Activated CD4-positive, alpha-beta T cell treated with anti-CD3 and anti-CD28 coated beads, Interleukin-2, amount 10 ng/mL, durations not matched to agents 24 days and 14 days (primary cell): ENCODE results near the gene SDHC. TPM values are rescaled to one million over a fixed set of nuclear protein-coding genes. Genes with fewer than 3 reads are reported as not detected.
A peak's percentile ranks its signal among the peaks of the same experiment; 100 is the strongest.
"Not testable (repeated sequence)": the region's sequence is repeated elsewhere in the genome, so short reads cannot be mapped to it uniquely, and the experiment has no call there.

Source experiments
- DNase-seq: peaks from one replicate; pipeline ENCODE4 v3.0.0; 2022
- H3K27ac Mint-ChIP-seq: one replicate; pipeline ENCODE4 v1.8.0; 2022; ENCODE audit warnings: mild to moderate bottlenecking, mixed read lengths
- H3K27me3 Mint-ChIP-seq: one replicate; pipeline ENCODE4 v1.8.0; 2022; ENCODE audit warnings: mixed read lengths
- H3K36me3 Mint-ChIP-seq: one replicate; pipeline ENCODE4 v1.8.0; 2022; ENCODE audit warnings: low read depth, mild to moderate bottlenecking, mixed read lengths
- H3K4me1 Mint-ChIP-seq: one replicate; pipeline ENCODE4 v1.8.0; 2021; ENCODE audit warnings: mixed read lengths
- H3K4me3 Mint-ChIP-seq: one replicate; pipeline ENCODE4 v1.8.0; 2022; ENCODE audit warnings: mild to moderate bottlenecking, moderate library complexity, mixed read lengths
- H3K9me3 Mint-ChIP-seq: one replicate; pipeline ENCODE4 v1.8.0; 2021; ENCODE audit warnings: mixed read lengths
- intact Hi-C: fragments of 100-400 bp; cut with micrococcal nuclease; formaldehyde crosslinking; loops from one replicate; pipeline ENCODE4 v1.15.1; 2023
- total RNA-seq: library from RNA; stranded (reverse); gene quantifications from 2 replicates; pipeline ENCODE4 v1.2.3, GENCODE V29; 2022

SDHC gene
- total RNA-seq, 1 donor from 2014 or later = 174 TPM

GRCh38 chr1:161381707-161382106, 67.5 kb downstream of the SDHC start:
- Mint-ChIP-seq H3K9me3 (no peaks in the 10 kb centered on the region), H3K4me3 (no peak overlapping the region), H3K36me3 (no peaks in the 10 kb centered on the region), H3K27me3 (no peaks in the 10 kb centered on the region), H3K4me1 (peaks cover 16% of the 10 kb centered on the region), H3K27ac (no peak overlapping the region)
- no peak for DNase-seq
- intact Hi-C loops = loop anchor here (1.0 to 2.0 kb wide), 3 partner anchors 75 to 189 kb away; no protein-coding TSS in a partner anchor

GRCh38 chr1:161382214-161383019, 68.2 kb downstream of the SDHC start:
- no peak overlapping the region for H3K27ac Mint-ChIP-seq
- no peaks in the 10 kb centered on the region for H3K36me3 Mint-ChIP-seq

GRCh38 chr1:161388639-161389038, 74.5 kb downstream of the SDHC start:
- no peaks in the 10 kb centered on the region for H3K27me3 Mint-ChIP-seq
- intact Hi-C loops = no loop called here
- peak overlapping the region; percentile 92 for H3K27ac Mint-ChIP-seq
- H3K4me1 Mint-ChIP-seq = peaks cover 46% of the 10 kb centered on the region
- DNase-seq = no peak
- H3K9me3 Mint-ChIP-seq = no peaks in the 10 kb centered on the region
- peaks cover 4% of the 10 kb centered on the region for H3K36me3 Mint-ChIP-seq
- H3K4me3 Mint-ChIP-seq = peak overlapping the region; percentile 83

More at GRCh38 chr1:161382214-161383019, 68.2 kb downstream of the SDHC start:
- H3K4me3 Mint-ChIP-seq = no peak overlapping the region
- peaks cover 21% of the 10 kb centered on the region for H3K4me1 Mint-ChIP-seq
- H3K27me3 Mint-ChIP-seq = no peaks in the 10 kb centered on the region
- DNase-seq = no peak
- intact Hi-C loops = loop anchor here (1.0 to 2.0 kb wide), 3 partner anchors 76 to 190 kb away; no protein-coding TSS in a partner anchor
- H3K9me3 Mint-ChIP-seq = no peaks in the 10 kb centered on the region

- Mint-ChIP-seq H3K27ac (peak overlapping the region; percentile 92), H3K4me3 (peak overlapping the region; percentile 83), H3K4me1 (peaks cover 45% of the 10 kb centered on the region)
- H3K27me3 Mint-ChIP-seq, intact Hi-C loops, DNase-seq, H3K36me3 Mint-ChIP-seq, H3K9me3 Mint-ChIP-seq: not testable (repeated sequence)
Observed at GRCh38 chr1:161389158-161389557, 75.0 kb downstream of the SDHC start.

- Mint-ChIP-seq H3K4me3 (peak overlapping the region; percentile 83), H3K36me3 (peaks cover 4% of the 10 kb centered on the region), H3K27me3 (no peaks in the 10 kb centered on the region), H3K4me1 (peaks cover 45% of the 10 kb centered on the region), H3K27ac (peak overlapping the region; percentile 92), H3K9me3 (no peaks in the 10 kb centered on the region)
- DNase-seq = peak; percentile 98
- intact Hi-C loops = loop anchor here (1.0 to 10.0 kb wide), 2 partner anchors 9 to 345 kb away; partner anchors contain the start of gene USF1
Observed at GRCh38 chr1:161389691-161390558, 75.7 kb downstream of the SDHC start.

- Mint-ChIP-seq H3K4me3 (peak overlapping the region; percentile 83), H3K27ac (peak overlapping the region; percentile 92), H3K27me3 (no peaks in the 10 kb centered on the region), H3K4me1 (peaks cover 45% of the 10 kb centered on the region), H3K9me3 (no peaks in the 10 kb centered on the region), H3K36me3 (peaks cover 4% of the 10 kb centered on the region)
- DNase-seq = no peak
- intact Hi-C loops = loop anchor here (1.0 to 10.0 kb wide), 2 partner anchors 9 to 346 kb away; partner anchors contain the start of gene USF1
Observed at GRCh38 chr1:161390559-161390858, 76.3 kb downstream of the SDHC start.

- peaks cover 43% of the 10 kb centered on the region for H3K4me1 Mint-ChIP-seq
Observed at GRCh38 chr1:161391136-161391535, 77.0 kb downstream of the SDHC start.

GRCh38 chr1:161391611-161392010, 77.4 kb downstream of the SDHC start:
- H3K4me3 Mint-ChIP-seq = no peak overlapping the region
- DNase-seq = no peak
- intact Hi-C loops = loop anchor here (10.0 kb wide), 1 partner anchor 347 kb away; the partner anchor contains the start of gene USF1
- H3K36me3 Mint-ChIP-seq = peaks cover 4% of the 10 kb centered on the region
- peak overlapping the region; percentile 20 for H3K27ac Mint-ChIP-seq
- no peaks in the 10 kb centered on the region for H3K27me3 Mint-ChIP-seq
- H3K9me3 Mint-ChIP-seq = no peaks in the 10 kb centered on the region
- peaks cover 39% of the 10 kb centered on the region for H3K4me1 Mint-ChIP-seq

More at GRCh38 chr1:161391136-161391535, 77.0 kb downstream of the SDHC start:
- not testable (repeated sequence) for H3K27me3 Mint-ChIP-seq, DNase-seq, H3K36me3 Mint-ChIP-seq, H3K9me3 Mint-ChIP-seq
- peak overlapping the region; percentile 83 for H3K4me3 Mint-ChIP-seq
- intact Hi-C loops = loop anchor here (10.0 kb wide), 1 partner anchor 346 kb away; the partner anchor contains the start of gene USF1
- peak overlapping the region; percentile 10 for H3K27ac Mint-ChIP-seq

GRCh38 chr1:161393151-161393550, 79.0 kb downstream of the SDHC start:
- Mint-ChIP-seq H3K9me3 (no peaks in the 10 kb centered on the region), H3K4me3 (peak overlapping the region; percentile 33), H3K4me1 (peaks cover 30% of the 10 kb centered on the region), H3K27ac (peak overlapping the region; percentile 44), H3K27me3 (no peaks in the 10 kb centered on the region), H3K36me3 (peaks cover 4% of the 10 kb centered on the region)
- intact Hi-C loops = loop anchor here (10.0 kb wide), 1 partner anchor 348 kb away; the partner anchor contains the start of gene USF1
- DNase-seq = no peak

GRCh38 chr1:161397038-161397437, 82.9 kb downstream of the SDHC start:
- intact Hi-C loops = loop anchor here (10.0 kb wide), 1 partner anchor 352 kb away; the partner anchor contains the start of gene USF1
- H3K27me3 Mint-ChIP-seq, H3K4me3 Mint-ChIP-seq, DNase-seq, H3K27ac Mint-ChIP-seq, H3K9me3 Mint-ChIP-seq: not testable (repeated sequence)
- H3K4me1 Mint-ChIP-seq = peaks cover 30% of the 10 kb centered on the region
- peaks cover 13% of the 10 kb centered on the region for H3K36me3 Mint-ChIP-seq

- Mint-ChIP-seq H3K4me3 (peak overlapping the region; percentile 93), H3K36me3 (peaks cover 14% of the 10 kb centered on the region), H3K27me3 (peaks cover 3% of the 10 kb centered on the region), H3K27ac (peak overlapping the region; percentile 100), H3K4me1 (peaks cover 27% of the 10 kb centered on the region), H3K9me3 (peaks cover 3% of the 10 kb centered on the region)
- no peak for DNase-seq
- intact Hi-C loops = loop anchor here (1.0 to 10.0 kb wide), 4 partner anchors 9 to 354 kb away; partner anchors contain the start of gene USF1
Observed at GRCh38 chr1:161398900-161399256, 84.7 kb downstream of the SDHC start.

GRCh38 chr1:161399257-161399998, 85.2 kb downstream of the SDHC start:
- peaks cover 3% of the 10 kb centered on the region for H3K9me3 Mint-ChIP-seq
- intact Hi-C loops = loop anchor here (1.0 to 10.0 kb wide), 4 partner anchors 9 to 355 kb away; partner anchors contain the start of gene USF1
- DNase-seq = peak; percentile 98
- peaks cover 28% of the 10 kb centered on the region for H3K4me1 Mint-ChIP-seq
- peaks cover 3% of the 10 kb centered on the region for H3K27me3 Mint-ChIP-seq
- peak overlapping the region; percentile 93 for H3K4me3 Mint-ChIP-seq
- peaks cover 14% of the 10 kb centered on the region for H3K36me3 Mint-ChIP-seq
- H3K27ac Mint-ChIP-seq = peak overlapping the region; percentile 100

- peaks cover 28% of the 10 kb centered on the region for H3K4me1 Mint-ChIP-seq
- intact Hi-C loops = no loop called here
- H3K27me3 Mint-ChIP-seq = peaks cover 3% of the 10 kb centered on the region
- H3K4me3 Mint-ChIP-seq = no peak overlapping the region
- H3K9me3 Mint-ChIP-seq = peaks cover 3% of the 10 kb centered on the region
- H3K27ac Mint-ChIP-seq = no peak overlapping the region
- DNase-seq = no peak
- peaks cover 16% of the 10 kb centered on the region for H3K36me3 Mint-ChIP-seq
Observed at GRCh38 chr1:161402446-161402845, 88.3 kb downstream of the SDHC start.
